H7 (cell line): ENCODE measurements around the gene KCNK10. TPM values are rescaled to one million over a fixed set of nuclear protein-coding genes. Genes with fewer than 3 reads are reported as not detected.

ENCODE experiments used
- DNase-seq: peaks from one replicate; pipeline ENCODE4 v3.0.0; 2012
- H3K27me3 ChIP-seq: 2 replicates; pipeline ENCODE4 v1.6.0; 2011; ENCODE audit warnings: mild to moderate bottlenecking, low read length; ENCODE audit not compliant: control insufficient read depth, insufficient read depth
- H3K36me3 ChIP-seq: replicated peaks from 2 replicates; pipeline ENCODE4 v1.5.1; 2011; ENCODE audit warnings: low read length; ENCODE audit not compliant: control insufficient read depth, insufficient read depth
- H3K4me3 ChIP-seq: 2 replicates; pipeline ENCODE4 v1.5.1; 2011; ENCODE audit warnings: low read depth, mild to moderate bottlenecking, control low read depth, low read length, moderate library complexity; ENCODE audit not compliant: insufficient read depth
- total RNA-seq: library from RNA; depleted of rRNA; stranded (reverse); fragments of >200 nt; shearing (Covaris generic); gene quantifications from 2 replicates; pipeline ENCODE4 v1.2.3, GENCODE V29; 2014

The KCNK10 gene
- total RNA-seq, 1 experiment from 2014 or later = 0.03 TPM

- DNase-seq = no peak
- Histone ChIP-seq H3K27me3 (no peaks in the 10 kb centered on the region), H3K36me3 (no peaks in the 10 kb centered on the region), H3K4me3 (no peak overlapping the region)
These were observed 20.0 kb downstream of the KCNK10 start for GRCh38 chr14:88303041-88303440.

- H3K4me3 ChIP-seq = no peak overlapping the region
- no peak for DNase-seq
- H3K27me3 ChIP-seq = no peaks in the 10 kb centered on the region
- H3K36me3 ChIP-seq = no peaks in the 10 kb centered on the region
These were observed 21.7 kb downstream of the KCNK10 start for GRCh38 chr14:88301381-88301780.

GRCh38 chr14:88300817-88301216 is 22.3 kb downstream of the KCNK10 start:
- Histone ChIP-seq H3K4me3 (no peak overlapping the region), H3K27me3 (no peaks in the 10 kb centered on the region), H3K36me3 (no peaks in the 10 kb centered on the region)
- DNase-seq = no peak

DNA sequence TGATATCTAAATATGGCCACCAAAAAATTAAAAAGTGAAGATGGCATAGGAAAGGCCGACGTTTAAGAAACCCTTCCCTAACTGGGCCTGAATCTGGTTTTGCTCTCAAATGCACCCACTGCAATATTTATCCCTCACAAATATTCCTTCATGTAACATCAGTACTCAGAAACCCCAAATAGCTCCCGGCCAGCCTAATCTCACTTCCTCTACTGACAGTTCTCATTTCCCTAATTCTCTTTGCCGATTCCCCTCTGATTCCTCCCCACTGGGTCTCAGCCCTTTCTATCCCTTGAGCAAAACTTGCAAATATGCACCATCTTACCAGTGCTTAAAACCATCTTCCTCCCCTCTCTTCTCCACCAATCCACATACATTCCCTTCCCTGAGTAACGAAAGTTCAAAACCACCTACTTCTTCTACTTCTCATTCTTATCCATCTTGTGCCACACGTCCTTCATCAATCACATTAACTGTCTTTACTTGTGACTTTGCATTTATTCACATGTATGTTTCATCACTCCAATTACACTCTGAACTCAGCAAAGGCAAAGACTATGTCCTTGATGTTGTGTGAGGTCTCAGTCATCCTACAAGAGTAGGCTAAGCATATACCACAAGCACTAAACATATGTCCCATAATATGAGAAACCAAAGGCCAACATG is 23.1 kb downstream of the KCNK10 start:
- Histone ChIP-seq H3K36me3 (no peaks in the 10 kb centered on the region), H3K4me3 (no peak overlapping the region), H3K27me3 (no peaks in the 10 kb centered on the region)
- no peak for DNase-seq

DNA sequence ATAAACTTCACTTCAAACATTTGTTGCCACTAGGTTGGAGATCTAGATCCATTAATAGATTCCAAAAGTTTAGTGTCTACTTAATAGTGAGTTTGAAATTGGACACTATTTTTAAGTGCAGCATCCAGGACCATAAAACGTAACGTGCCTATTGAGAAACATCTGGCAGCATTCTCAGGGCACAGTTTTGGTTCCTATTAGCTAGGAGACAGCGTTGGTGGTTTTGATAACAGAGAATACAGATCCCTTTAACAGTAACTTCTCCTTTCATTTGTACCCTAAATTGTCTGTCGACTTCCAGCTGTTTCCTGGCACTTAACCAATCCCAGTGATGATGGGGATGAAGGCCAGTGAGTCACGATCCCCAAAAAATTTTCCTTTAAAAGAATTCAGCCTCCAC is 25.8 kb downstream of the KCNK10 start:
- no peak overlapping the region for H3K4me3 ChIP-seq
- H3K36me3 ChIP-seq = no peaks in the 10 kb centered on the region
- no peaks in the 10 kb centered on the region for H3K27me3 ChIP-seq
- no peak for DNase-seq

DNA sequence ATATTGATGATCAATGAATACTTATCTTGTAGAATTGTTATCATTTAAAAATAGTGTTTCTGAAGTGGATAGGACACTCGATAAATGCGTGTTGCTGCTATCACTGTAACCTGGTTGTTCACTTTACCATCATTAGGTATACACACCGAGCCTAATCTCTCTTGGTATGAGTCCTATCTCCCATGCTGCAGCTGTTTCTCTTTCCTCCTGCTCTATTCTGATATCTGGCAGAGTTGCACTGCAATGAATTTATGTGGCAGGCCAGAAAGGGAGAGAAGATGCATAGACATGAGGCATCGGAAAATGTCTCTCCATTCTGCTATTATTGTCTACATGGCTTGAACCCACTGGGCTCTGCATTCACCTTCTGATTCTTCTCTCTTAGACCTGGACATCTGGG is 26.7 kb downstream of the KCNK10 start:
- H3K4me3 ChIP-seq = no peak overlapping the region
- H3K36me3 ChIP-seq = no peaks in the 10 kb centered on the region
- no peak for DNase-seq
- no peaks in the 10 kb centered on the region for H3K27me3 ChIP-seq

GRCh38 chr14:88289996-88290395 is 33.1 kb downstream of the KCNK10 start:
- Histone ChIP-seq H3K4me3 (no peak overlapping the region), H3K36me3 (no peaks in the 10 kb centered on the region), H3K27me3 (no peaks in the 10 kb centered on the region)
- DNase-seq = no peak

GRCh38 chr14:88289234-88289633 is 33.8 kb downstream of the KCNK10 start:
- DNase-seq = no peak
- no peaks in the 10 kb centered on the region for H3K27me3 ChIP-seq
- no peak overlapping the region for H3K4me3 ChIP-seq
- H3K36me3 ChIP-seq = no peaks in the 10 kb centered on the region

DNA sequence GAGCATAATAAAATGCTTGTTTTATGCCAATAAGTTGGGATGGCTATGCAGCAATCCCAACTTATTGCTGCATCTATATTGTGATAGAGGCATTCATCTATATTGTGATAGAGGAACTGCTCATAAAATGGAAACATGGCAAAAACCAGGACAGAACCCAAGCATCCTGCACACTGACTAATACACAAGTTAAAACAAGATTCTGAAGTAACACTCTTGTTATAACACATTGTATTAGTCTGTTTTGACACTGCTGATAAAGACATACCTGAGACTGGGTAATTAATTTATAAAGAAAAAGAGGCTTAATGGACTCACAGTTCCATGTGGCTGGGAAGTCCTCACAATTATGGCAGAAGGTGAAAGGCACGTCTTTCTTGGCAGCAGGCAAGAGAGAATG is 36.8 kb downstream of the KCNK10 start:
- Histone ChIP-seq H3K36me3 (no peaks in the 10 kb centered on the region), H3K27me3 (no peaks in the 10 kb centered on the region), H3K4me3 (no peak overlapping the region)
- DNase-seq = no peak

DNA sequence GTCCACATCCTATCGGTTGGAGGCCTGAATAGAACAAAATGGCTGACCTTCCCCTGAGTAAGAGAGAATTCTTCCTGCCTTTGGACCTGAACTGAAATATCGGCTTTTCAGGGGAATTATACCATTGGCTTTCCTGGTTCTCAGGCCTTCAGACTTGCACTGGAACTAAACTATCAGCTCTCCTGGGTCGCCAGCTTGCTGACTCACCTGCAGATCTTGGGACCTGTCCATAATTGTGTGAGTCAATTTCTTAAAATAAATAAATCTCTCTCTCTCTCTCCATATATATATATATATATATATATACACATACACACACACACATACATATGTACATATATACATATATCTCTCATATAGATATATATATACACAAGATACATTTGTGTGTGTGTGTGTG is 41.6 kb downstream of the KCNK10 start:
- H3K36me3 ChIP-seq = no peaks in the 10 kb centered on the region
- H3K4me3 ChIP-seq = no peak overlapping the region
- no peak for DNase-seq
- H3K27me3 ChIP-seq = no peaks in the 10 kb centered on the region

DNA sequence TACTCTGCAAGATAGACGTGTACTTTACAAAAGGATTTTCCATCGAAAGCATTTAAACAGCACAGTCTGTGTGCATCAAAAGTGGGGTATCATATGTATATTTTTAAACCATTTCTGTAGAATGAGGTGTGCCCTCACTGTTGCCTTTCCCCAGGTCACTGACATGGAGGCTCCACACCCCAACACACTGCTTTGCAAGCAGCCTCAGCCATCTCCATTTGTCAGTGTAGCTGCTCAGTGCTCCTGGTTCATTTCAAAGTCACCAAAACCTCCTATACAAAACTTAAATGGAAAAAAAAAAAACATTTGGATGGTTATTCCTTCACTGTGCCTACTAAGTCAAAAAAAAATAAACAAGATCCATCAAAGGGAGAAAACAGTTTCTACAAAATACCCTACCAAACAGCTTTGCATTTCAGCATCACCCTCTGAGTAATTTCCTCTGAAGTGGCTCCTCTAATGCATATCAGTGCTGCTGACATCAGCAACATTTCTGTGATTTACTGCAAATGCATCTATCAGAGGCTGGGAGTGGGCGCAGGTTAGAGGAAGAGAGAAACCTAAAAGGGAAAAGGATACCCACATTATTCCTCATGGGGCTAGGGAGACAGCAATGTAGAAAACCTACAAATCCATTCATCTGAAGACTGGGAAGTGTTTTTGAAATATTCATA is 46.0 kb downstream of the KCNK10 start:
- Histone ChIP-seq H3K36me3 (no peaks in the 10 kb centered on the region), H3K27me3 (no peaks in the 10 kb centered on the region), H3K4me3 (no peak overlapping the region)
- no peak for DNase-seq

DNA sequence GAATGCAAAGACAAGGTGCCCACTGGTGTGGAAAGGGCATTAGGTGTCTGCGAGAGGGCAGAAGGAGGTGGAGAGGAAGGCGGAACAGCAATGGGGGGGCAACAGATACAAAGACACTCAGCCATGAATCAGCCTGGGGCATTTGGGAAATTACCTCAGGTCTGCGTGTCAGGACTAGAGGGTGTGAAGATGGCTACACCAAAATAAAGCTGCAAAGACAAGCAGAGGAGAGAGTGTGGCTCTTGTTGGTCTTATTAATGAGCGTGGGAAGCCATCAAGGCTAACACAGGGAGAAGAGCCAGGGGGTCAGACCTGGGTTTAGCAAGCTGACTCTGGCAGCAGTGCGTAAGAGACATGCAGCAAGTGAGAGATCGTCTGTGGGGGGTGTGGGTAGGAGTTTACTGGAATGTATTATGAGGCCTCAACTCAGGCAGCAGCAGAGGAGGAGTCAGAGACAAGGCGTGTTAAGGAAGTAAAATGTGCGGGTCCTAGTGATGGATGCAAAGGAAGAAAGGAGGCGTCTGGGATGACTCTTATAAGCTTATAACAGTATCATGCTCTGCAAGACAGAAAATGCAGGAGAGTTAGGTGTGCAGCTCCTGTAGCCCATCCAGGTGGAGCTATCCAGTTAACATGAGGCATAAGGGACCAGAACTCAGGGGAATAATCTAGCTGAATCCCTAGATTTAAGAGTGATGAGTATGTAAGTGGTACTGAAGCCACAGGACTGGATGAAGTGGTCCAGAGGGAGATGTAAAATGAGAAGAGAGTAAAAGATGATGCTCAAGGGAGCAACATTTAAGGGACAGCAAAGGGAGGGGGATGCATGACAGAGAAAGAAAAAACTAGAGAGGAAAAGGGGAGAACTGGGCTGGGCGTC is 50.4 kb downstream of the KCNK10 start:
- no peak for DNase-seq
- H3K4me3 ChIP-seq = no peak overlapping the region
- no peaks in the 10 kb centered on the region for H3K27me3 ChIP-seq
- H3K36me3 ChIP-seq = no peaks in the 10 kb centered on the region

- no peaks in the 10 kb centered on the region for H3K27me3 ChIP-seq
- H3K4me3 ChIP-seq = no peak overlapping the region
- DNase-seq = no peak
- no peaks in the 10 kb centered on the region for H3K36me3 ChIP-seq
These were observed 51.9 kb downstream of the KCNK10 start for GRCh38 chr14:88271205-88271604.

DNA sequence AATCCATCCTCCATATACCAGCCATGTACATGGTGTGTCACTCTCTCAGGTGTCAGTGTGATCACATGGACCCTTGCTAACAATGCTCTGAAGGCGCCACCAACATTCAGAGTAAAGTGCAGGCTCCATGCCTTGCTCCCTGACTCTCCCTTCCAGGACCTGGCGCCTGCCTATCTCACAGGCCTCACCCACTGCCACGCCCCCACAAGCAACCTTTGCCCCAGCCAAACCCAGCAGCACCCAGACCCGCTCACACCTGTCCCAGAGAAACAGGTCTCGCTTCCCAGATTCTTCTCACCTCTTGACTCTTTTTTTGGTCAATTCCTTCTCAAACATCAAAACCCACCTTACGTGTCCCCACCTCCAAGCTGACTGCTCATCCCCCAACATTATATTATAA is 52.3 kb downstream of the KCNK10 start:
- no peaks in the 10 kb centered on the region for H3K36me3 ChIP-seq
- H3K27me3 ChIP-seq = no peaks in the 10 kb centered on the region
- H3K4me3 ChIP-seq = no peak overlapping the region
- peak; percentile 80 for DNase-seq
